Measurements from ENCODE around the gene CCDC40.

CCDC40 gene

GRCh38 chr17:80018917-80019651 is 17.4 kb upstream of the CCDC40 start:
- no peak for DNase-seq (ENCODE audit: low read depth)

- no peak for DNase-seq (ENCODE audit: low read depth)
Observed at GRCh38 chr17:80021600-80021999, 14.8 kb upstream of the CCDC40 start.

- no peak for DNase-seq (ENCODE audit: low read depth)
Observed at GRCh38 chr17:80023481-80024205, 12.8 kb upstream of the CCDC40 start.

DNA sequence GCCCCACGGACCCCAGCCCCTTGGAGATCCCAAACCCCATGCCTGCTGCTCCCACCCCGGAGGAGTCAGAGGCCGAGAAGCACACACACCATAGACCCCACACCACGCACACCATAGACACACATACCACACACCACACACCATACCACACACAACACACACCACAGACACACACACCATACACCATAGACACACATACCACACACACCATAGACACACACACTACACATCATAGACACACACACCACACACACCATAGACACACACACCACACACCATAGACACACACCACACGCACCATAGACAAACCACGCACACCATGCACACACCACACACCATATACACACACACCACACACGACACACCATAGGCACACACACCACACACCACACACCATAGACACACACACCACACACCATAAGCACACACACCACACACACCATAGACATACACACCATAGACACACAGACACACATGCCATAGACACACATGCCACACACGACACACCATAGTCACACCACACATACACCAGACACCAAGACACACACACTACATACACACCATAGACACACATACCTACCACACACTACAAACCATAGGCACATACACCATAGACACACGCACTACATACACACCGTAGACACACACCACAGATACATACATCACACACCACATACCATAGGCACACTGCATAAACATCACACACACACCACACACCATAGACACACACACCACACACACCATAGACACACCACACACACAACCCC is 12.1 kb upstream of the CCDC40 start:
- no peak for DNase-seq (ENCODE audit: low read depth)

DNA sequence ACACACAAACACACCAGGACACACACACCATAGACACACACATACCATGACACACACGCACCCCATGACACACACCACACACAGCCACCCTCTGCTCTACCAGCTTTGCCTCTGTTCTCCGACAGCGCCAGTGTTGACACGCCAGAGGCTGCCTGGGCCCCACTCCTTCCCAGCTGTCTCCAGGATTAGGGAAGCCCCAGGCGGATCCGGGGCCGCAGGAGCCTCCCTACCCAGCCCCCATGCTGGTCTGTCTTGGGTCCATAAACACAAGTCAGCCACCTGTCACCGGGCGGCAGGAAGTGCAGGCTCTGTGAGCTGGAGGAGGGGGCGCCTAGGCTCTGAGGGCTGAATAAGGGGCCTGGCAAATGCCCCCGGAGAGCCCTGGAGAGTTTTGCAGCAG is 11.3 kb upstream of the CCDC40 start:
- DNase-seq (ENCODE audit: low read depth) = no peak

- no peak for DNase-seq (ENCODE audit: low read depth)
Observed at GRCh38 chr17:80025796-80026195, 10.6 kb upstream of the CCDC40 start.

DNA sequence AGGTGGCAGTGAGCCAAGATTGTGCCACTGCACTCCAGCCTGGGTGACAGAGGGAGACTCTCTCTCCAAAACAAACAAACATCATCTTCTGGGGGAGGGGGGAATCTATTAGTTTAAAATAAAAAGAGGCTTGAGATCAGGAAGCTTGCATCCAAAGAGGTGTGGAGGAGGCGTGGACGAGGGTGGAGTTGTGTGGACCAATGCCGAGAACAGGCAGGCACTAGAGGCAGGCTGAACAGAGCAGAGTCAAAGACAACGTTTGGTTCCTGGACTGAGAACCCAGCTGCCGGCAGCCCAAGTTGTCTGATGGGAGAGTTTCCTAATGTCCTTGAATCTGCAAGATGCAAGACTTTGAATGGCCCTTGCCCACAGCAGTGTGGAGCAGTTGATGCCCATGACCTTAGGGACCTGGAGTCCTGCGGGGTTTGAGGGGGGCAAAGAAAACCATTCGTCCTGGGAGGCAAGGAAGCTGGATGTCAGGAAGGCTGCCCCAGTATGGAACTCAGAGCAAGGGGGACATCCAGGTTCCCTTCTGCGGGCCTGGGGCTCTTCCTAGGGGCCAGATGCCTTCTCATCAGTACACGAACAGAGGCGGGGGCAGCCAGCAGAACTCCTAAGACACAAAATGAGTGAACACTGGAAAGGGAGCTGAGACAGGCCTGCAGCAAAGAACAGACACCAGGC is 9.9 kb upstream of the CCDC40 start:
- DNase-seq (ENCODE audit: low read depth) = no peak

GRCh38 chr17:80027043-80027435 is 9.4 kb upstream of the CCDC40 start:
- DNase-seq (ENCODE audit: low read depth) = no peak

GRCh38 chr17:80028030-80028429 is 8.4 kb upstream of the CCDC40 start:
- no peak for DNase-seq (ENCODE audit: low read depth)

- DNase-seq (ENCODE audit: low read depth) = no peak
Observed at GRCh38 chr17:80029258-80029974, 7.0 kb upstream of the CCDC40 start.

GRCh38 chr17:80030730-80031410 is 5.6 kb upstream of the CCDC40 start:
- no peak for DNase-seq (ENCODE audit: low read depth)

- DNase-seq (ENCODE audit: low read depth) = no peak
Observed at GRCh38 chr17:80031691-80032430, 4.6 kb upstream of the CCDC40 start.

DNA sequence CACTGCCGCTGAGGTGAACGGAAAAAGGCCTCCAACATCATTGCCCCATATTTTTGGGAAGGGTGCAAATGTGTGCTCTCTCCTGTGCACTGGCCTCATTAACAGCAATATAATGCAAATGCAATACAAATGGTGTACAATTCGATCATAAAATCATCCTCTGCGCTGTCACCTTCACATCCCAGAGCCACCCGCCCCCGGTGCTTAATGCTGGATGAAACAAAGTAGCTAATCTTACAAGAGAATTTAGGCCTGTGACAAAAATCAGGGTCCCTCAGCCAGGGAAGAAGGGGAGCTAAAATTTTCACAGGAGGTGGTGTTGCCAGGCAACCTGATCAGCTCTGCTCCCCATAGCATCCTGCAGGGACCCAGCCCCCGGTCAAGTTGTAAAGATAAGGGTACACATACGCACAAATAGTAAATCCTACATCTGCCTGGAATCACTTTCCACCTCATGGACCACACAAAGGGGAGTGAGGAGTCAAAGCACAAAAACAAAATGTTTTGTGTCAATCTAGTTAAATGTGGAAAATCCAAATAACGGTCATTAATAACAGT is 3.7 kb upstream of the CCDC40 start:
- DNase-seq (ENCODE audit: low read depth) = no peak

DNA sequence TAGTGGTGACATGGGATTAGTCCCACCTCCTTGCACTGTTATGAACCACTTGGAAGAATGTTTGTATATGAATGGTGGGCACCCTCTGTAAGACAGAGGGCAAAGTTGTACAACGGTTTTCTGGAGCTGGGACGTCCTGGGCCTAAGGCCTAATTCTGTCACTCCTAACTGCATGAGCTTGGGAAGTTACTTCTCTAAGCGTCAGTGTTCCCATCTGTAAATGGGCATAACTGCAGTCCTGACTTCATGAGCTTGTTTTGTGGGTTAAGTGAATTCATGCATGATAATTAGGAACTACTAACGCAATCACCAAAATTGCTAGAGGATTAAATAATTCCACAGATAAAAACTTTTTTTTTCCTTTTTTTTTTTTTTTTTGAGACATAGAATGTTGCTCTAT is 2.6 kb upstream of the CCDC40 start:
- DNase-seq (ENCODE audit: low read depth) = no peak

DNA sequence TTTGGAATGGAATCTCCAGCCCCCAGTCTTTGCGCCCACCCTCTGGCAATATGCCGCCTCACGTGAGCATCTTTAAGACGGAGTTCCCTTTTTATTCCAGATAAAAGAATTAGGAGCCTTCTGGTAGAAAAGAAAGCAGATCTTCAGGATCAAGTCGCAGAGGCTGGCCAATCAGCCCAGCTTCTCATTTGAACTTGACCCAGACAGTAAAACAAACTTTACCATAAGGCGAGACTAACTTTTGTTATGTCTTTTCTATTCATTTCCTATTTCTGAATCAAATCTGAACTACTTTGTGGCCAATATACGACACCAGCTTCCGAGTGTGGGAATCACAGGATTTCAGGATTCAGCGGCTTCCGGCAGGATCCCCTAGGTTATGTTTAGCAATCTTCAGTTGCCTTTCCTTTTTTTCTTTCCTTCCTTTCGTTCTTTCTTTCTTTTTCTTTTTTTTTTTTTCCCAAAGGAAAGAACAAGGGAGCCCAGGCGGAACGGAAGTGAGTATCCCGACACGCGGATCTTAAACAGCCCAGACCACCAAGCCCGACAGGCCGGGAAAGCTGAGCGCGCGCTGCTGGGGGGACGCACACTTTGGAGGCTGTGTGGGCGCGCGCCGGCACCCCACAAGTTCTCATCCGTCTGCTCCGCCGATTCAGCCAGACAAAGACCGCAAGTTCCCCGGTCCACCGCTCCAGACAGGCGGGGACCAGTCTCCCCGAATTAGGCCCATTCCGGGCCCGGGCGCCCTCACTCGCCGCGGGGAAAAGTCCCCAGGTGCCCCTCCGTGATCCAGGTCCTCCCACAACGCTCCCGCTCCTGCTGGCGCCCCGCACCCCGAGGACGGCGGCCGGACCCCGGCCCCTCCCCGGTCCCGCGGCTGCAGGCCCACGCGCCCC is 1.4 kb upstream of the CCDC40 start:
- no peak for DNase-seq (ENCODE audit: low read depth)

DNA sequence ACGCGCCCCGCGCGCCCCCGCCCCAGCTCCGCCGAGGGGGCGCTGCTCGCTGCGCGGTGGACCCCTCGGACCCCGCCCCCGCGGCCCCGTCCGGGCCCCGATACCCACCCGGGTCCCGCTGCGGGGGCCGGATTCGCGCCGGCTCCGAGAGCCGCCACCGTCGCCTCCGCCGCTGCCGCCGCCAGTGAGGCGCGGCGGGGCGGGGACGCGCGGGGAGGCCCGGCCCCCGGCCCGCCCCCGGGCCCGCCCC is 830 bp upstream of the CCDC40 start, which contains the start of gene TBC1D16:
Gene TBC1D16, minus strand, starts transcription at position 186 of the 250 bp plus-strand sequence. CDS start 22,325 bp downstream, outside the sequence.
- peak; percentile 25 for DNase-seq (ENCODE audit: low read depth)

- no peak for DNase-seq (ENCODE audit: low read depth)
Observed at GRCh38 chr17:80036715-80037477, 454 bp downstream of the CCDC40 start.

GRCh38 chr17:80043963-80044362 is 7.5 kb downstream of the CCDC40 start:
- no peak for DNase-seq (ENCODE audit: low read depth)
